Lower lobe of right lung (tissue), 2 donors: ENCODE results near the gene PPP1R36. TPM values are rescaled to one million over a fixed set of nuclear protein-coding genes. Genes with fewer than 3 reads are reported as not detected.

Experiments used
- ATAC-seq, 2 donors: fragments of 200-7000 bp; cut with Tn5 transposase; one replicate each; pipeline ENCODE4 v1.9.1; 2020 to 2022; ENCODE audit warnings: mild to moderate bottlenecking in 2 of 2, moderate library complexity in 2 of 2
- DNase-seq: peaks from one replicate; pipeline ENCODE4 v3.0.0-alpha.2; 2020
- H3K27ac ChIP-seq: fragments of 200-600 bp; one replicate; pipeline ENCODE4 v1.8.0; 2022
- H3K27me3 ChIP-seq: fragments of 200-600 bp; one replicate; pipeline ENCODE4 v1.8.0; 2022; ENCODE audit warnings: low read depth
- H3K36me3 ChIP-seq: fragments of 200-600 bp; one replicate; pipeline ENCODE4 v1.8.0; 2022; ENCODE audit warnings: mild to moderate bottlenecking
- H3K4me1 ChIP-seq: fragments of 200-600 bp; one replicate; pipeline ENCODE4 v1.8.0; 2022
- H3K4me3 ChIP-seq: fragments of 200-600 bp; one replicate; pipeline ENCODE4 v1.8.0; 2022; ENCODE audit warnings: mild to moderate bottlenecking
- H3K9me3 ChIP-seq: fragments of 200-600 bp; one replicate; pipeline ENCODE4 v1.8.0; 2022
- CTCF ChIP-seq: fragments of 200-600 bp; IDR thresholded peaks from one replicate; pipeline ENCODE4 v1.8.0; 2022; ENCODE audit warnings: antibody characterized with exemption, mild to moderate bottlenecking
- intact Hi-C: fragments of 100-400 bp; cut with DNase I; formaldehyde crosslinking; loops from one replicate; pipeline ENCODE4 v1.11.0; 2022
- total RNA-seq: library from RNA; stranded (reverse); fragmentation: NEBNext Ultra II Directional; extraction: Animal tissue kit (Norgen Biotek cat#: 25700); gene quantifications from one replicate; pipeline ENCODE4 v1.2.1, GENCODE V29; 2021
- donor health status: DM: no; HTN: yes; CAD: no; lungs with severe emphysema.

The PPP1R36 gene
- total RNA-seq, 1 donor from 2014 or later: 0.97 TPM

GRCh38 chr14:64605926-64606685 is 56.3 kb downstream of the PPP1R36 start:
- peaks cover 7% of the 10 kb centered on the region for H3K27me3 ChIP-seq
- ATAC-seq (no peak), DNase-seq (no peak)
- H3K9me3 ChIP-seq: no peaks in the 10 kb centered on the region
- no peak overlapping the region for H3K4me3 ChIP-seq
- no peak for TF ChIP-seq CTCF
- peaks cover 6% of the 10 kb centered on the region for H3K4me1 ChIP-seq
- intact Hi-C loops: no loop called here
- no peaks in the 10 kb centered on the region for H3K36me3 ChIP-seq
- H3K27ac ChIP-seq: no peak overlapping the region

GRCh38 chr14:64610049-64610746 is 60.4 kb downstream of the PPP1R36 start:
- TF ChIP-seq CTCF: no peak
- H3K4me1 ChIP-seq: peaks cover 16% of the 10 kb centered on the region
- DNase-seq (no peak), ATAC-seq (no peak)
- H3K27me3 ChIP-seq: no peaks in the 10 kb centered on the region
- no peak overlapping the region for H3K27ac ChIP-seq
- H3K36me3 ChIP-seq: no peaks in the 10 kb centered on the region
- intact Hi-C loops: no loop called here
- no peak overlapping the region for H3K4me3 ChIP-seq
- no peaks in the 10 kb centered on the region for H3K9me3 ChIP-seq

GRCh38 chr14:64611358-64612020 is 61.7 kb downstream of the PPP1R36 start:
- Histone ChIP-seq H3K9me3 (no peaks in the 10 kb centered on the region), H3K36me3 (no peaks in the 10 kb centered on the region), H3K27me3 (no peaks in the 10 kb centered on the region), H3K4me3 (no peak overlapping the region), H3K27ac (peak overlapping the region; percentile 39), H3K4me1 (peaks cover 16% of the 10 kb centered on the region)
- no peak for DNase-seq
- intact Hi-C loops: no loop called here
- peak in 1 of 2 donors; percentile 33 for ATAC-seq
- no peak for TF ChIP-seq CTCF

- H3K27me3 ChIP-seq: no peaks in the 10 kb centered on the region
- peaks cover 16% of the 10 kb centered on the region for H3K4me1 ChIP-seq
- peak overlapping the region; percentile 39 for H3K27ac ChIP-seq
- TF ChIP-seq CTCF: no peak
- ATAC-seq (peak in 1 of 2 donors; percentile 40), DNase-seq (no peak)
- no peaks in the 10 kb centered on the region for H3K9me3 ChIP-seq
- no peak overlapping the region for H3K4me3 ChIP-seq
- H3K36me3 ChIP-seq: no peaks in the 10 kb centered on the region
- intact Hi-C loops: no loop called here
Observed at GRCh38 chr14:64612021-64612380, 62.2 kb downstream of the PPP1R36 start.

- no peak for DNase-seq
- TF ChIP-seq CTCF: no peak
- Histone ChIP-seq H3K4me1 (peaks cover 16% of the 10 kb centered on the region), H3K9me3 (no peaks in the 10 kb centered on the region), H3K36me3 (no peaks in the 10 kb centered on the region), H3K4me3 (no peak overlapping the region), H3K27ac (no peak overlapping the region), H3K27me3 (no peaks in the 10 kb centered on the region)
- intact Hi-C loops: no loop called here
- ATAC-seq: no peak
Observed at GRCh38 chr14:64612971-64613666, 63.4 kb downstream of the PPP1R36 start.
